Stromal cell of bone marrow (primary cell): Measurements from ENCODE around the gene MEGF9.
A peak's percentile ranks its signal among the peaks of the same experiment; 100 is the strongest.
"Not testable (repeated sequence)": the region's sequence is repeated elsewhere in the genome, so short reads cannot be mapped to it uniquely, and the experiment has no call there.

Experiments used
- DNase-seq: peaks from one replicate; pipeline ENCODE4 v3.0.0-alpha.2; 2012; ENCODE audit warnings: low read depth

The MEGF9 gene

GRCh38 chr9:120655005-120655622 is 59.2 kb downstream of the MEGF9 start:
- DNase-seq = peak; percentile 17

- DNase-seq = no peak
Observed at GRCh38 chr9:120654272-120654671, 60.0 kb downstream of the MEGF9 start.

- no peak for DNase-seq
Observed at GRCh38 chr9:120653762-120654161, 60.5 kb downstream of the MEGF9 start.

- no peak for DNase-seq
Observed at GRCh38 chr9:120652934-120653333, 61.3 kb downstream of the MEGF9 start.

- no peak for DNase-seq
Observed at GRCh38 chr9:120650352-120650751, 63.9 kb downstream of the MEGF9 start.

GRCh38 chr9:120648581-120649197 is 65.6 kb downstream of the MEGF9 start:
- DNase-seq = no peak

- no peak for DNase-seq
Observed at GRCh38 chr9:120646948-120647347, 67.3 kb downstream of the MEGF9 start.

- DNase-seq = no peak
Observed at GRCh38 chr9:120645760-120646159, 68.5 kb downstream of the MEGF9 start.

GRCh38 chr9:120643061-120643460 is 71.2 kb downstream of the MEGF9 start:
- no peak for DNase-seq

GRCh38 chr9:120642129-120642770 is 72.0 kb downstream of the MEGF9 start:
- DNase-seq = no peak

- not testable (repeated sequence) for DNase-seq
Observed at GRCh38 chr9:120640874-120641273, 73.4 kb downstream of the MEGF9 start.

- no peak for DNase-seq
Observed at GRCh38 chr9:120640380-120640779, 73.9 kb downstream of the MEGF9 start.

- no peak for DNase-seq
Observed at GRCh38 chr9:120637919-120638318, 76.4 kb downstream of the MEGF9 start.

- no peak for DNase-seq
Observed at GRCh38 chr9:120636194-120636957, 77.9 kb downstream of the MEGF9 start.

GRCh38 chr9:120635011-120635410 is 79.3 kb downstream of the MEGF9 start:
- DNase-seq = no peak

- DNase-seq = no peak
Observed at GRCh38 chr9:120630333-120630732, 83.9 kb downstream of the MEGF9 start.

- DNase-seq = peak; percentile 37
Observed at GRCh38 chr9:120628925-120629497, 85.3 kb downstream of the MEGF9 start.

GRCh38 chr9:120628207-120628924 is 85.9 kb downstream of the MEGF9 start:
- no peak for DNase-seq

GRCh38 chr9:120627073-120627472 is 87.2 kb downstream of the MEGF9 start:
- no peak for DNase-seq

- no peak for DNase-seq
Observed at GRCh38 chr9:120626512-120626911, 87.8 kb downstream of the MEGF9 start.

- DNase-seq = no peak
Observed at GRCh38 chr9:120625222-120625621, 89.0 kb downstream of the MEGF9 start.

- no peak for DNase-seq
Observed at GRCh38 chr9:120622790-120623189, 91.5 kb downstream of the MEGF9 start.
